Upper lobe of left lung (tissue), 4 donors: ENCODE results near the gene MGLL.

Experiments used
- EP300 ChIP-seq, 4 donors: sonication (generic); formaldehyde crosslinking; IDR thresholded peaks; one replicate each; pipeline ENCODE4 v1.5.1; 2017; ENCODE audit warnings: antibody characterized with exemption in 4 of 4, control low read depth in 2 of 4
- POLR2A ChIP-seq, 4 donors: fragments of 450-650 bp; IDR thresholded peaks; one replicate each; pipeline ENCODE4 v1.5.1; 2016 to 2017; ENCODE audit warnings: antibody characterized with exemption in 4 of 4, mild to moderate bottlenecking in 2 of 4
- POLR2AphosphoS5 ChIP-seq, 2 donors: sonication (generic); formaldehyde crosslinking; IDR thresholded peaks; one replicate each; pipeline ENCODE4 v1.5.1; 2017; ENCODE audit warnings: antibody characterized with exemption in 2 of 2
- TF ChIP-seq, protein P1 (sequence below), 6 experiments: fragments of 450-650 bp in 4 of 6; fragments of 200-600 bp in 2 of 6; sonication (generic) in 2 of 6; IDR thresholded peaks; one replicate each; pipeline ENCODE4 v1.5.1; 2016 to 2019; ENCODE audit warnings: antibody characterized with exemption in 6 of 6

DNA sequence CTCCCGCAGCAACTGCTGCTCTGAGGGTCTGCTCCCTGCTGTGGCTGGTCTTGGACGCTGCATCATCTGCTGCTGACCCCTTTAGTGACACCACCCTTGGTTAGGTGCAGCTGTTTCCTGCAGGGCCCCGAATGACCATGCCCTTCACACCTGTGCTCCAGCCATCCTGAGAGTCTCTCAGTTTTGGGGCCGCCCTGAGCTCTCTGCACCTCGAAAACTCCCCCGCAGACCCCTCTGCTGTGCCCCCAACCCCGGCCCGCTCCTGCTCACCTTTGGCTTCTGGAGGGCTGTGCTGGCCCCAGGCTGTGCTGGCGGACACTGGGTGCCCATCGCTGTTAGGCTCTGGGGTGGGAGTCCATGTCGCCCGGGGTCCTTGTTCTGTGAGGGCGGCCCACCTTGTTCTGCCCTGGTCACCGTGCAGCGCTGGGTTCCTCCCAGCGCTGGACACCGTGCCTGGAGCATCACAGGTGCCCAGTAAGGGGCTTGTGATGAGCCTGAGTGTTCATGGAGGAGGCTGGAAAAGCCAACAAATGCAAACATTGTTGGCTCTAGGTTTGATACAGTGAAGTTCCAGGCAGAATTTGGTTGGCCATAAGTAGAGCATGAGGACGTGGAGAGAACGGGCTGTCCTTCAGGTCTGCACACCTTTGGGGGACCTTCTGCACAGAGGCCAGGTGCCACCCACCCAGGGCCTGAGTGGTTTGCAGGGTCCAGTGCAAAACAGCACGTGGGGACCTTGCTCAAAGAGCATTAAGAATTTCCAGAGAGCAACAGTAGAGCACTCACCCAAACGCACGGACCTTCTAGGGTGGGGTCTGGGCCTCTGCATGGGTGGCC, 137.2 kb downstream of the MGLL start:
- no peak for TF ChIP-seq POLR2A (IDR thresholded peaks at IDR 0.05)
- TF ChIP-seq, protein P1, sequence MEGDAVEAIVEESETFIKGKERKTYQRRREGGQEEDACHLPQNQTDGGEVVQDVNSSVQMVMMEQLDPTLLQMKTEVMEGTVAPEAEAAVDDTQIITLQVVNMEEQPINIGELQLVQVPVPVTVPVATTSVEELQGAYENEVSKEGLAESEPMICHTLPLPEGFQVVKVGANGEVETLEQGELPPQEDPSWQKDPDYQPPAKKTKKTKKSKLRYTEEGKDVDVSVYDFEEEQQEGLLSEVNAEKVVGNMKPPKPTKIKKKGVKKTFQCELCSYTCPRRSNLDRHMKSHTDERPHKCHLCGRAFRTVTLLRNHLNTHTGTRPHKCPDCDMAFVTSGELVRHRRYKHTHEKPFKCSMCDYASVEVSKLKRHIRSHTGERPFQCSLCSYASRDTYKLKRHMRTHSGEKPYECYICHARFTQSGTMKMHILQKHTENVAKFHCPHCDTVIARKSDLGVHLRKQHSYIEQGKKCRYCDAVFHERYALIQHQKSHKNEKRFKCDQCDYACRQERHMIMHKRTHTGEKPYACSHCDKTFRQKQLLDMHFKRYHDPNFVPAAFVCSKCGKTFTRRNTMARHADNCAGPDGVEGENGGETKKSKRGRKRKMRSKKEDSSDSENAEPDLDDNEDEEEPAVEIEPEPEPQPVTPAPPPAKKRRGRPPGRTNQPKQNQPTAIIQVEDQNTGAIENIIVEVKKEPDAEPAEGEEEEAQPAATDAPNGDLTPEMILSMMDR (IDR thresholded peaks at IDR 0.05), result no peak
- no peak for TF ChIP-seq EP300 (IDR thresholded peaks at IDR 0.05)
- no peak for TF ChIP-seq POLR2AphosphoS5 (IDR thresholded peaks at IDR 0.05)
